GM13977 (cell line): ENCODE data around the gene CATSPER3.
"Not testable (repeated sequence)": the region's sequence is repeated elsewhere in the genome, so short reads cannot be mapped to it uniquely, and the experiment has no call there.

Experiments used
- DNase-seq: peaks from one replicate; pipeline ENCODE4 v3.0.0; 2012; ENCODE audit warnings: low spot score
- in situ Hi-C: fragments of 300-500 bp; cut with MboI; formaldehyde crosslinking; loops from one replicate; pipeline ENCODE4 v1.12.0; 2022; ENCODE audit warnings: low sequenced_read_pairs, low pct_unique_long_range_greater_than_20kb, mixed read lengths, inconsistent platforms; ENCODE audit not compliant: unreplicated experiment
- TF ChIP-seq, protein P1 (sequence below): IDR thresholded peaks from 2 replicates; pipeline ENCODE4 v1.5.1; 2012; ENCODE audit warnings: mild to moderate bottlenecking, control low read depth; ENCODE audit not compliant: insufficient read depth; ENCODE audit errors: extremely low read depth, missing control alignments

The CATSPER3 gene

DNA sequence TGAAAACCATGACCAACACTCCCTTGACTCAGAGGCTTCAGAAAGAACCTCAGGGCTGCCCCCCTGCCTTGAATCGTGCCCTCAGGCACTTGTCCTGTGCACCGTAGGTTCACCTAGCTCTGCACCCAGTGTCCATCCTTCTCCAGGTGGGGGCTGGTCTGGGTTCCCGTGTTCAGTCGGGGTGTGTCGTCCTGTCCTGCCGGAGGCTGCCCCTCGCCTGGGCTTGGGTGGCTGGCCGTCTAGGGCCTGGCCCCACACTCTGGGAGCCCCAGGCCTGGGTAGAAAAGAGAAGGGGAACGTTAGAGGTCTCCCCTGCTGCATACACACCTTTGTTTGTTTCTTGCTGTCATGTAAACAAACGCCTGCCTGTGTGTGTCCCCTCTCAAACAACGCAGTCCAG, 29.3 kb downstream of the CATSPER3 start:
- TF ChIP-seq, protein P1, sequence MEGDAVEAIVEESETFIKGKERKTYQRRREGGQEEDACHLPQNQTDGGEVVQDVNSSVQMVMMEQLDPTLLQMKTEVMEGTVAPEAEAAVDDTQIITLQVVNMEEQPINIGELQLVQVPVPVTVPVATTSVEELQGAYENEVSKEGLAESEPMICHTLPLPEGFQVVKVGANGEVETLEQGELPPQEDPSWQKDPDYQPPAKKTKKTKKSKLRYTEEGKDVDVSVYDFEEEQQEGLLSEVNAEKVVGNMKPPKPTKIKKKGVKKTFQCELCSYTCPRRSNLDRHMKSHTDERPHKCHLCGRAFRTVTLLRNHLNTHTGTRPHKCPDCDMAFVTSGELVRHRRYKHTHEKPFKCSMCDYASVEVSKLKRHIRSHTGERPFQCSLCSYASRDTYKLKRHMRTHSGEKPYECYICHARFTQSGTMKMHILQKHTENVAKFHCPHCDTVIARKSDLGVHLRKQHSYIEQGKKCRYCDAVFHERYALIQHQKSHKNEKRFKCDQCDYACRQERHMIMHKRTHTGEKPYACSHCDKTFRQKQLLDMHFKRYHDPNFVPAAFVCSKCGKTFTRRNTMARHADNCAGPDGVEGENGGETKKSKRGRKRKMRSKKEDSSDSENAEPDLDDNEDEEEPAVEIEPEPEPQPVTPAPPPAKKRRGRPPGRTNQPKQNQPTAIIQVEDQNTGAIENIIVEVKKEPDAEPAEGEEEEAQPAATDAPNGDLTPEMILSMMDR: no peak
- in situ Hi-C loops: no loop called here
- DNase-seq: no peak

DNA sequence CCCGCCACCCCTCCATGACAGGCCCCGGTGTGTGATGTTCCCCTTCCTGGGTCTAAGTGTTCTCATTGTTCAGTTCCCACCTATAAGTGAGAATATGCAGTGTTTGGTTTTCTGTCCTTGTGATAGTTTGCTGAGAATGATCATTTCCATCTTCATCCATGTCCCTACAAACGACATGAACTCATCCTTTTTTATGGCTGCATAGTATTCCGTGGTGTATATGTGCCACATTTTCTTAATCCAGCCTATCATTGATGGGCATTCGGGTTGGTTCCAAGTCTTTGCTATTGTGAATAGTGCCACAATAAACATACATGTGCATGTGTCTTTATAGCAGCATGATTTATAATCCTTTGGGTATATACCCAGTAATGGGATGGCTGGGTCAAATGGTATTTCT, 30.4 kb downstream of the CATSPER3 start:
- DNase-seq, in situ Hi-C loops: not testable (repeated sequence)

DNA sequence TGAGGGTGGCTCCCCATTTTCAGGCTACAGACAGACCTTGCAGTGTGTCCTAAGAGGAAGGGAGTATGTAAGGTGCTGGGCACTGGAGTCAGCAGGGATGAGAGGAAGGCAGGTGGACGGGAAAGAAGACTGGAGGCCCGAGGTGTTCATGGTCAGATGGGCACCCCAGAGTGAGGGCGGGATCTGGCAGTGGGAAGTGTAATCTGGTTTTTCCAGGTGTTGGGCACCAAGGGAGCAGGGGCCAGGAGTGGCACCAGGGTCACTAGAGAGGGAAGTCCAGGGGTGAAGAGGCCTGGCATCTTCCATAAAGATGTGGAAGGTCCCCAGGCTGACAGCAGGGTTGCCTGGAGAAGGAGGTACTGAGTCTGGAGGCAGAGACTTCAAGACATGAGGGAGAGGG, 36.7 kb downstream of the CATSPER3 start:
- DNase-seq: no peak
- TF ChIP-seq, protein P1: no peak
- in situ Hi-C loops: no loop called here

DNA sequence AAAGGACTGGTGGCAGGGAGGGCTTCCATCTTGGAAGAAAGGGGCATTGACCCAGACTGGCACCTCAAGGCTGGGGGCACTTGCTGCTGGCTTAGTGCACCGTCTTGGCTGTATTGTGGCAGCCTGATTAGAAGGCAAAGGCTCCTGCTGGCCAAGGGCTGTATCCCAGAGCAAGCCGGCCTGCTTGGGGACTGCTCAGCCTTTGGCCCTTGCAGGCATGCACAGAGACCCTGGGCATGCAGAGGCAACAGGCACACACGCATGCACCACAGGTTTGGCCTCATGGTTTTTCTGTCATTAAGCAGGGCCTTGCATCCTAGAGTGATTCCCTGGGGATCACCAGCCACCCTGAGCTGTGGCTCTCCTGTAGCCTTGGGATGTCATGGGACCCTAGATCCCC, 37.4 kb downstream of the CATSPER3 start:
- in situ Hi-C loops: no loop called here
- TF ChIP-seq, protein P1: no peak
- no peak for DNase-seq

DNA sequence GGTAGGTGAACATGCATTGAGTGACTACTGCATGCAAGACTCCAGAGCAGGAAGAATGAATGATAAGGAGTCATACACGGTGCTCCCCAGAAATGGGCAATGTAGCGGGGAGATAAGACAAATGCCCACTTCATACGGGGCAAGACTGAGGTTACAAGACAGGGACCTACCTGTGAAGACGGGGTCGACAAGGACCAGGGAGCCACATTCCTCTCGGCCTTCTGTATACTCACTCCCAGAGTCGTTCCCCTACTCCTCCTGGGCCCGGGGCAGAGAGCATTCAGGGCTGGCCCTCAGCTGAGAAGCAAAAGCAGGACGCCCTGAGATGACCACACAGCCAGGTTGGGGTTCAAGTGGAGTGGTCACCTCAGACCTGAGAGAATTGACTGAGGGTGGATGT, 39.6 kb downstream of the CATSPER3 start:
- no peak for DNase-seq
- TF ChIP-seq, protein P1: no peak
- in situ Hi-C loops: no loop called here

DNA sequence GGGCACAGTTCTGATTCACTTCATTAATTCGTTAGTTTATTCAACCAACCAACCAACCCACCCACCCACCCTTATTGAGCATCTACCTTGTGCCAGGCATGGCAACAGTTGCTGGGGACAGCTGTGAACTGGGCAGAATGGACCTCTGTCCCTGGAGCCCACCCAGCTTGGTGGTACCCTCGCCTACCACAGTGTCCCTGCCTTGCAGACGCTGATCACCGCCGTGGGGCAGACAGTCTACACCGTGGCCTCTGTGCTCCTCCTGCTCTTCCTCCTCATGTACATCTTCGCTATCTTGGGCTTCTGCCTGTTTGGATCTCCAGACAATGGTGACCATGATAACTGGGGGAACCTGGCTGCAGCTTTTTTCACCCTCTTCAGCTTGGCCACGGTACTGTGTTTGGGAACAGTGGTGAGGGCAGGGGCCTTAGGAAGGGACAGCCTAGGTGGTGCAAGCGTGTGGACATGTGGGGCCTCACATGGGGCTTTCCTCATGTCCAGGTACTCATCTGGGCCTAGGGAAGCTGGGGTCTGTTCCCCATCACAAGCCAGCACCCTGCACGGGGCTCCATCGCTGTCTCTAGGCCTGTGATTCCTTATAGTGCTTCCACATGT, 40.1 kb downstream of the CATSPER3 start:
- no peak for DNase-seq
- TF ChIP-seq, protein P1: no peak
- in situ Hi-C loops: no loop called here

DNA sequence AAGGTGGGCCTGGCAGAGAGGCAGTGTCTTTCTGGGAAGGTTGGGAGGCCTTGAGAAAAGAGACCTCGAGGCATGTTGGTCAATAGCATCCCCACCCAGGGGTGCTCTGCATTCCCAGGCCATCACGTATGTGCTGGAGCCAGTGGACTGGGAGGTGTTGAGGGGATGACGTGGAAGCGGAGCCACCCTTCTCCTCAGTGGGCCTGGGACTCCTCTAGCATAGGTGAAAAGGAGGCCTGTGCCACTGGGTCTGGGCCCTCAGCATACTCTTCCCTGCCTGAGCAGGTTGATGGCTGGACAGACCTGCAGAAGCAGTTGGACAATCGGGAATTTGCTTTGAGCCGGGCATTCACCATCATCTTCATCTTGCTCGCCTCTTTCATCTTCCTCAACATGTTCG, 40.8 kb downstream of the CATSPER3 start:
- TF ChIP-seq, protein P1: no peak
- in situ Hi-C loops: no loop called here
- DNase-seq: no peak
